Stimulated activated CD8-positive, alpha-beta memory T cell treated with anti-CD3 and anti-CD28 coated beads, Interleukin-12 subunit alpha, Interleukin-12 subunit beta, amount 100 ng/mL, for 24 hours (primary cell): ENCODE results near the gene MCRIP1.
"Not testable (repeated sequence)": the region's sequence is repeated elsewhere in the genome, so short reads cannot be mapped to it uniquely, and the experiment has no call there.

Experiments
- DNase-seq: peaks from one replicate; pipeline ENCODE4 v3.0.0-alpha.2; 2020; ENCODE audit errors: extremely low read depth

The MCRIP1 gene

DNA sequence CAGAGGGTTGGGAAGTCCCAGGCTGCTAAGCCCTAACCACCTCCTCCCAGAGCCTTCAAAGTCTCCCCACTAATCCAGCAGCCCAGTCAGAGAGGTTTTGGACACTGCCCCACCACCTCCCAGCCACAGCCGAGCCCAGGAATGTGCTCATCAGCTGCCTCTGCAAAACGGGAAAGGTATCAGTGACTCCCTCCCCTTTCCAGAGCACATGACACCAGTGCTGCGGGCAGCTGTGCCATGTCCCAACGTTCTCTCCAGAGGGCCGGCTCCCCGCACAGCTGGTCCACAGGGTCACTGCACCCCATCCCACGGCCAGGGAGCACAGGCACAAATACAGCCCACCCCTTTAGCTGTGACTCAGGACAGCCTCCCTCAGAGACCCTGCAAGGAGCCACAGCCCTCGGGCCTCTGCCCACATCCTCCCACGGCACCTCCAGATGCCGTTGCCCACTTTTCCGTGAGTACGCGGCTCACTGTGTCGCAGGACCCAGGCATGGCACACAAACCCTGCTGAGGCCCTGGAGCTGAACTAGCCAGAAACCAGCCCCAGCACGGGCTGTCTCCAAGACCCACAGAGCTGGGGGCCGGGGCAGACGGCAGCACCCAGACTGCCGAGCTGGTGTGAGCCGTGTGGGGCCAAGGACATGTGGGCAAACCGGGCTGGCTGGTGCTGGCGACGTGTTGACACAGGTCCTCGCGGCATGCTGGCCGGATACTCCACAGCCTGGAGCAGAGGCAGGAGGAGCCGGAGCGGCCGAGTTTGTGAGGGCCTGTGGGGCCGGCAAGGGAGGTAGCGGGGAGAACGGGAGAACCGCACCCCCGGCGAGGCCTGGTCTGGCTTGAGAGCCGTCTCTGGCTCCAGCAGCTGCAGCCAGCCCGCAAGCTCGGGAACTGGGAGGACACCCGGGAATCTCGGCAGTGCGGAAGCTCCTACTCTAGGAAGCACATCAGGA lies 8.0 kb upstream of the MCRIP1 start:
- no peak for DNase-seq

DNA sequence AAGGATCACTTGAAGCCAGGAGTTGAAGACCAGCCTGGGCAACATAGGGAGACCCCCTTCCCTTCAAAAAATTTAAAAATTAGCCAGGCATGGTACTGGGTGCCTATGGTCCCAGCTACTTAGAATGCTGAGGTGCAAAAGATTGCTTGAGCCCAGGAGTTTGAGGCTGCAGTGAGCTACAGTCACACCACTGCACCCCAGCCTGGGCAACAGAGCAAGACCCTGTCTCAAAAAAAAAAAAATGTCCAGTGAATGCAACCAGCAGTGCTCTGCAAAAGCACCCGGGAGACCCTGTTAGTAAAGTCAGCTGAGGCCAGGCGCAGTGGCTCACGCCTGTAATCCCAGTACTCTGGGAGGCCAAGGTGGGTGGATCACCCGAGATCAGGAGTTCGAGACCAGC lies 7.0 kb upstream of the MCRIP1 start:
- not testable (repeated sequence) for DNase-seq

DNA sequence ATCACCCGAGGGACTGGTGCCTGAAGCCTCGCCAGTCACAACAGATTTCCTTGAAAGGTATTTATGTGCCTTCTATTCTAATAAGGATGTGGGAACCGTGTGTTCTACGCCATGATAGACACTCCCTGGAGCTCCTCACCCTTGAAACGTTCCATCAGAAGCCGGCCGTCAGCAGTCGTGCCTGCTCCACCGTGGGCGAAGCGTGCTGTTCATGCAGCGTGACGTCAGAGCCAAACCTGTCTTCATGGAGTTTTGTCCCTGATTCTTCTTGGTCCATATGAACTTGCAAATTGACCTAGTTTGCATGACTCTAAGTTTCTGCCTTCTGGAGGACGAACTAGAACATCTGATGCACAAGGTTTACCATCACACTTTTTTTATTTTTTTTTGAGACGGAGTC lies 6.2 kb upstream of the MCRIP1 start:
- no peak for DNase-seq

DNA sequence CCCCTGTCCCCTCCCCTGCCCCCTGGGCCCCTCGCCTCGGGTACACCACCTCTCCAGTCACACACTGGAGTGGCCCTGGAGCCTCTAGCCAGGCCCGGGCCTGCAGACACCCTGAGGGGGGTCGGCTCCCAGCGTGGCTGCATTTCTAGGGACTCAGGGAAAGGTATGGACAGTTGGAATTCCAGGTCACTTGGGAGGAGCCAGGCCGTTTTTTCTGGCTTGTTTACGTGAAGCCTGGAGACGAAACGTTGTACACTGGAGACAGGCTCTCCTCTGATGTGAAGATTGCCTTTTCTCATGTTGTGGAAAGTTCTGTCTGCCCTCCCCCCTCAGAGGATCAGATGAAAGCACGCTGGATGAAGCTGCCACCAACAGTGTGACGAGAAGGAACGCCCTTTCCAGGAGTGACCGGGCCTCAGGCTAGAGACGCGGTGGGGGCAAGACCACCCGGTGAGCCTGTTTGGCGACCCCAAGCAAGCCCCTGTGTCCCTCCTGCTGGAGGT lies 5.7 kb upstream of the MCRIP1 start:
- DNase-seq = no peak

DNA sequence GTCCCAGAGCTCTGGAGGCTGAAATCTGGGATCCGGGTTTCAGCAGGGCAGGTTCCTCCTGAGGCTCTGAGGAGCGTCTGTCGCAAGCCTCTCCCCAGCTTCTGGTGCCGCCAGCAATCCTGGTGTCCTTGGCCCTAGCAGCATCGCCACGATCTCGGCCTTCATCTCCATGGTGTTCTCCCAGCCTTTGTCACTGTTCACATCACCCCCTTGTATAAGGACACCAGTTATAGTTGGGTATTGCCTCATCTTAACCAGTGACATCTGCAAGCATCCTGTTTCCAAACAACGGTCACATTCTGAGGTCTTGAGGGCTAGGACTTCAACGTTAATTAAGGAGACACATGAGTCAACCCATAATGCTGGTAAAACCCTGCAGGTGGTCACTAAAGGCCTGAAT lies 4.5 kb upstream of the MCRIP1 start:
- DNase-seq = no peak

DNA sequence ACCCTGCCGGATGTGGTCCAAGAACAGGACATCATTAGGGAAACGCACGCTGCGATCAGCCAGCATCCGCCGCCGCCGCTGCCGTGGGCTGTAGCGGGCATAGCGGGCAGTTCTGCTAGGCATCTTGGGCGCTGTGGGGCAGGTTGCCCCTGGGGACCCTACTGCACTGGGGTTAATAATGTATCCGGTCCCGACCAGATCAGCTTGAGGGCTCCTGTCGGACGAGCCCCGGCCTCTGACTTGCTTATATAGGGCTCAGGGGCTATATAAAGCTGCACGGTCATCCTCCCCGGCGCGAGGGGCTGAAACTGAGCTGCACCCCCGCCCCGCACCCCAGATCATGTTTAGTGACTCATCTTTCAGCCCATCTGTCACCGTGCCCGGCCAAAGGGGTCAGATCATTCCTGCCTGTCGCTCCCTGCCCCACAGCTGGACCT lies 1.8 kb upstream of the MCRIP1 start, which contains the start of gene PPP1R27:
Gene PPP1R27, minus strand, starts transcription at position 220 of the 437 bp plus-strand sequence. Its CDS starts 97 bp downstream, at position 123.
- DNase-seq = no peak

DNA sequence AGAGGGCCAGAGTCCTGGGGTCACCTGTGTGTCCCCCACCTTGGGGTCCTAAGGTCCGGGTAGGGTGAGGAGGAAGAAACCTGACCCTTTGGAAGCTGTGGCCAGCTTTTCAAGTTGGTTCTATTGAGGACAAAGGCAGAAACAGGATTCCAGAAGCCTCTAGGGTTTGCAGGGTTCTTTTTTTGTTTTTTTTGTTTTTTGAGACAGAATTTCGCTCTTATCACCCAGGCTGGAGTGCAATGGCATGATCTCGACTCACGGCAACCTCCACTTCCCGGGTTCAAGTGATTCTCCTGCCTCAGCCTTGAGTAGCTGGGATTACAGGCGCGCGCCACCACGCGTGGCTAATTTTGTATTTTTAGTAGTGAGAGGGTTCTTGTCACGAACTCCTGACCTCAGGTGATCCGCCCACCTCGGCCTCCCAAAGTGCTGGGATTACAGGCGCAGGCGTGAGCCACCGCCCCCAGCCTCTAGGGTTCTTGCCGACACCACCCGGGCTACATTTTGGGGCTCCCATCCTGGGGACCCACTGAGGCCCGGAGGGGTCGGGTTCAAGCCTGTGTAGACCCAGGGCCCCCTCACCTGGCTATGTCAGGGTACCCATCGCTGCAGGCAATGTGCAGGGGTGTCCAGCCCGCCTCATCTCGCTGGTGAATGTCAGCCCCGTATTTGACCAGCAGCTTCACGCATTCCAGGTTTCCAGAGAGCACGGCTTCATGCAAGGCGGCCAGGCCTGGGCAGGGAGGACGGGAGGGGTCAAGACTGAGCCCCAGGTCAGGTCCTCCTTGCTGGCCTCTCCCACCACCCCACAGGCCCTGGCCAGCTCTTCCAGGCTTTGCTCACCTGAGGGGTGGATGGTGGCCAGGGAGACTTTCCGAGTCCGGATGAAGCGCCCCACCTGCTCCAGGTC lies 1.1 kb upstream of the MCRIP1 start:
- no peak for DNase-seq

DNA sequence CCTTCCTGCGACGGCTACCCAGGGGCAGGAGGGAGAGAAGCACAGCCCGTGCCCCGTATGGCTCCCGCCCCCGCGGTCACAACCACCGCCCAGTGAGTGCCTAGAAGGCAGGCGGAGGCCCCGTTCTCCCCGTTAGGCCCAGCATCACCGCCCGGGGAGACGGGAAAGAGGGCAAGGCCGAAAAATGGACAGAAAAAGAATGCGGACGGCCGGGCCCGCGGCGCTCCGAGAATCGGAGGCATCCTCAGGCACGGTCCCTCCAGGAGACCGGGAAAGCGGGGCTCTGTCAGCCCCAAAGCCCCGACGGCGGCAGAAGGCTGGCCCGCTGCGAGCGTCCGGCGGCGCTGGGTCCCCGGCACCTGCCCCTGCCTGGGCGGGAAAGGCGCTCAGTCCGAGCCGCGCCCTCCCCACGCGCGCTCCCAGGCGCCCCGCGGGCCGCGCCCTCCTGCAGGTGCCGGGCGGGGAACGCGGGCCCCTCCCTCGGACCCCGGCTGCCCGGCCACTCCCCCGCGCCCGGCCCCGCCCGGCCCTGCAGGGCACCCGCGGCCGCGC lies 407 bp downstream of the MCRIP1 start:
- DNase-seq = no peak

DNA sequence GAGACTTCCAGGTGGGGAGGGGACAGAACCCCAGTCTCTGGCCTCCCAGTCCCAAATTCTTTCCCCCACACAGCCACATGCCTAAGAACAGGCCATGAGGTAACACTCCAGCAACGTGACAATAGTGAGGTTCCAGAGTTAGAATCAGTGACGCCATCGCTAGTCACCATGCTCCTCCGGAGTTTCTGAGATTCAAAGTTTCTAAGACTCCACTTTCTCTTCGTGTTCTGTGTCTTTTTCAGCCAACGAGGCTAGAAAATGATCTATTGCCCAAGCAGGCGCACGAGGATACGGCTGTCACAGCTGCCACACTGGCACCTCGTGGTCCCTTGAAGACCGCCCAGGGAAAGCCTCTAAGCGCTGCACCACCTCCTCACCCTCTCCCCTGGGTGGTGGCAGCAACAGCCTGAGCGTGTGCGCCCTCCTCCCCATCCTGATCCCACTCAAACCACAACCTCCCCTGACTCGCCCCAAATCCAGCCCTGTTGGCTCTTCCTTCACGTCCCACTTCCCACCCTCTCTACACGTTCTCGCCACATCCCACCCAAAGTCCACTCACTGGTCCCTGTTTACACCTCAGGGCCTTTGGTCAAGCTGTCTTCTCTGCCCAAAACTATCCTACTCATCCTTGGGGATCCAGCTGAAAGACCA lies 1.0 kb downstream of the MCRIP1 start:
- no peak for DNase-seq

DNA sequence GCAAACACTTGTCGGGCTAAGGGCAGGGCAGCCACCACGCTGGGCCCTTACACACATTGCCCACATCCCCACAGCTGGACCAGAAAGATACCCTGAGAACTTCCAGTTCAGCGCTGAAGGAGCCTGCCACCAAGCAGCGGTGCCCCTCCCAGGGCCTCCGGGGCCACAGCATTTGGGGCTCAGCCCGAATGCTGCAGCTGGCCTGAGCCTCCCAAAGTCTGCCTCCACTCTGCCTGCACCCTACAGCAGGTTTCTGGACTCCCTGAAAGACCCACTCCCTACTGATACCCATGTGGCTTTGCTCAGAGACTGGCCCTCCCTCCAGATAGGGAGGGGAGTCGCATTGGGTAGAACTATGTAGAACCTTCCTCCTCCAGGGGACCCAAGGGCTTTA lies 1.5 kb downstream of the MCRIP1 start:
- no peak for DNase-seq

DNA sequence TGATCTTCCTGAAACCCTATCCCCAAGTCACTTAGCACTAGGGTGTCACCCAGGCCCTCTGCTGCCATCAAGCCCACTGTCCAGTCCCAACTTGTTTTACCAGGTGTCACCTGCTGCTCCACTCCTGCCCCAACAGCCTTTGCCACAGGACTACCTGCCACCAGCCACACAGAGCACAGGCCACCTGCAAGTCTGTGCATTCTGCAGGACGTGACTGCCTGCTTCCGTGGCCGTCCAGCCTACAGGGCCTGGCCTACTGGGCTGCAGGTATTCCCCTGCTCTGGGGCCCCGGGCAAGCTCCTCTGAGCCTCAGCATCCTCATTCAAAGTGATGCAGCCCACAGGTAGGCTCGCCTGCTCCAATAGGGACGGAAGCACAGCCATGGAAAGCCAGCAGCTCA lies 3.2 kb downstream of the MCRIP1 start:
- DNase-seq = no peak

DNA sequence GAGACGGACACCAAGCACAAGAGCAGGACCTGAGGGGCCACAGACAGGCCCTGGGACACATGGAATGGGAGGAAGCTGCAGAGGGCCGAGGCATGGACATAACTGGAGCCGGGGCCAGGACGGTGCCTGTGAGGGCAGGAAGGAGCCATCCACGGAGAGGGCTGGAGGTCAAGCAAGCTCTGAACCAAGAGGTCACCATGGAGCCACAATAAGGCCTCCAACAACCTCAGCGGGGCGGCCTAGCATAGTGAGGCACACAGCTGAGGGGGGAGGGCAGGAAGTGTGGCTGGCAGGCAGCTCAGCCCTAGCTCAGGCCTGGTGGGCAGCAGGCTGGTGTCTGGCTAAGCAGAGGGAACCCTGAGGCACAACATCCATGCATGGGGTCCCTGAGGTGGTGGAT lies 4.4 kb downstream of the MCRIP1 start:
- DNase-seq = no peak

DNA sequence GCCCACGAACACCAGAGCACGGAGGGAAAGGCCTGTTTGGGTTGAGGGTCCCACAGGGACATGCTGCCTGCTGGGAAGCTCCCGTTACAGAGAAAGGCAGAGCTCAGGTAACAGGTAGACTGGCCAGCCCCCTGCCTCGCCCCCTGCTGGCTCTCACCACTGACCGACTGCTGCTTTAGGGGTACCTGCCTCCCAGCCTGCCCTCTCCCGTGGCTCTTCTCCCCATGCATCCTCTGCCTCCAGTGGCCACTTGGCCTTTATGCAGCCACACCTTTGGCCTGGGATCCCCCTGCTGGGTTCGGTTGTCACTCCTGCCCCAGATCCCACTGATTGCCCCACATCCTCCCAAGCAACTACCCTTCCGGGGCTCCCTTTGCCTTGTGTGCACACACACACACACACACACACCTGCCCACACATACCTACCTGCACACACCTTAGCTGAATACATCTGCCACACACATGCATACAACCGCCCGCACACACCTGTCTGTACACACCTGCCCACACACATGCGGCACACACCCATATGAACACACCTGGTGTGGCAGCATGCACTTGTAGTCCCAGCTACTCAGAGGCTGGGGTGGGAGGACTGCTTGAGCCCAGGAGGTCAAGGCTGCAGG lies 7.1 kb downstream of the MCRIP1 start:
- DNase-seq = no peak

DNA sequence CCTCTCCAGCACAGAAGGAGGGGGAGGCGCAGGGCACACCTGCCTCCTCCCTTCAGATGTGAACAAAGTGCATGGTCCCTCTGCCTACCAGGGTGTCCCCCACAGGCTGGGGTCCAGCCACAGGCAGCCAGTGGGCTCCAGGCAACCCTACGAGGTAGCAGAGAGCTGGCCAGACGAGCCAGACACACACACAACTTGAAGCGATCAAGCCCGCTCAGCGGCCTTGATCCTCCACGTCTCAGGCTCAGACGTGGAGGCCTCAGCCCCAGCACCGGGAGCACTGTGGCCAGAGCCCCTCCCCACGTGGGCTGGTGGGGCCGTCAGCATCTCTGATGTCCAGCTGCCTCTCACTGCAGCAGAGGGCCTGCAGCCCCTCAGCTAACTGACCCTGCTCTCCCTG lies 8.5 kb downstream of the MCRIP1 start:
- no peak for DNase-seq

DNA sequence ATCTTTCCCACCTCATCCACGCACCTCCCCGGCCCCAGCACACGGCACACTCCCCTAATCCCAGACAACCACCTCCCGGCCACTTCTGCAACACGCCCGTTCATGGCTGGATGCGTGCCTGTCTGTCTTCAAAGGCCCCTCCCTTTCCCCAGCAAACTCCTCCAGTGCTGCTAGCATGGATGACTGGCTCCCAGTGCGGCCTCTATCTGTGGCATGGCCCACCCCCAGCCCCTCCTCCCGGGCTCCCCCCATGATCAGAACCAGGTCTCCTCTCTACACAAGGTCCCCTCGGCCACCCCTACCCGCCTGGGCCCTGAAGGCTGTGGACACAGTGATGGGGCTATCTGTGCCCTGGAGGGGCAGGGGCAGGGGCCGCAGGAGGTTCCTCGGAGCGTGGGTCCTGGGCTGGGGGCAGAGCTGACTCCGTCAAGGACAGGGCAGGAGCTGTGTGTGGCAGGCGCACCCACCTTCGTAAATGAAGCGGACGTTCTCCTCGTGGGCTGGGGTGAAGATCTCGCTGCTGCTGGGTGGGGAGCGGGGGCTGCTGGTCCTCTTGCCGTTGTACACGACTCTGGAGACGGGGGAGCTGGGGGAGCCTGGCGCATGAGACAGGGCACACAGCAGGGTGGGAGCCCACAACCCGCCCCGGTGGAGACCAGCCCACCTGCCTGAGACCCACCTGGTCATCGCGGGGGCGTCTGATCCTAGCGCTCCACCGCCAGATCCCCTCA lies 9.1 kb downstream of the MCRIP1 start:
- no peak for DNase-seq

DNA sequence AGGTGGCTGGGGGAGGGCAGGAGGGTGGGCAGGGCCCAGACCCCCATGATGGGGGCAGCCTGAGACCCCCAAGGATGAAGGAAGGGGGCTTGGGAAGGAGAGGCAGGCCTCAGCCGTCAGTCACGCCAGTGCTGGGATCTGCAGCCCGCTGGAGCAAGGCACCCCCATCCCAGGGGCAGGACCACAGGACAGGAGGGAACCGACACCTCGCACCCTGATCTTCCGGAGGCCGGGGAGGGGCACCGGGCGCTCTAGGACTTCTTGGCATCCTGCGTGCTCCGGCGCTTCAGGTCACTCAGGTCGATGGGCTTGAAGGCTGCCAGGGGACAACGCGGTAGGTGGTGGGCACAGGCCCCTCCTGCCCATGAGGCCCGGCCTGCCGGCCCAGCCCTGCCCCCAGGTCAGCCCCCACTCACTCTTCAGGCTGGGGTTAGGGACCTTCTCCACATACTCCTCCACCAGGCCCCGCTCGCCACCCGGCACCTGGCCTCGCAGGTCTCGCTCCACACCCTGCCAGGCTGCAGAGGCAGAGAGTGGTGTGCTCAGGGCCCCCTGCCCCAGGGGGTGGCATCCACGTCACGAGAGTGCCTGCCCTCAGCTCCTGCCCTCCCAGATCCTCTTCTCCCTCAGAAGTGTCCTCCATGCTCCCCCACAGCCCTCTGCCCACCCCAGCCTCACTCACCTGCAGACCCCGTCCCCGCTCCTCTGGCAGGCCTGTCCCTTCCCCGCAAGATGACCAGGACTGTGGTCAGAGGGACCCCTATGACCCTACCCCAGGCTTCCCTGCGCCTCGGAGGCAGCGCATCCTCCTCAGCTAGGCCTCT lies 9.9 kb downstream of the MCRIP1 start:
- DNase-seq = no peak

DNA sequence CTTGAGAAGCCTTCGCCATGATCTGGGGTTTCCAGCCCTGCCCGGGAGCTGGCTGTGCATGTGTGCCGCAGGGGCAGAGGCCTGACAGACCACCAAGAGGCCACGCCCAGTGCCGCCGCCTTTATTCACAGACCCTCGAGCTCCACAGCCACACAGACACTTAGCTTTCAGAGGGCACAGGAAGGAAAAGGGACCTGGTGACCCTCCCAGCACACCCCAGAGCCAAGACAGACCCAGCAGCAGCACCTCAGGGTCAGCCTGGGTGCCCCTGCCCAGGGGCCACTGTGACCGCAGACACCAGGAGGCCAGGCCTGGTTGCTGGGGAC lies 10.8 kb downstream of the MCRIP1 start:
- no peak for DNase-seq

DNA sequence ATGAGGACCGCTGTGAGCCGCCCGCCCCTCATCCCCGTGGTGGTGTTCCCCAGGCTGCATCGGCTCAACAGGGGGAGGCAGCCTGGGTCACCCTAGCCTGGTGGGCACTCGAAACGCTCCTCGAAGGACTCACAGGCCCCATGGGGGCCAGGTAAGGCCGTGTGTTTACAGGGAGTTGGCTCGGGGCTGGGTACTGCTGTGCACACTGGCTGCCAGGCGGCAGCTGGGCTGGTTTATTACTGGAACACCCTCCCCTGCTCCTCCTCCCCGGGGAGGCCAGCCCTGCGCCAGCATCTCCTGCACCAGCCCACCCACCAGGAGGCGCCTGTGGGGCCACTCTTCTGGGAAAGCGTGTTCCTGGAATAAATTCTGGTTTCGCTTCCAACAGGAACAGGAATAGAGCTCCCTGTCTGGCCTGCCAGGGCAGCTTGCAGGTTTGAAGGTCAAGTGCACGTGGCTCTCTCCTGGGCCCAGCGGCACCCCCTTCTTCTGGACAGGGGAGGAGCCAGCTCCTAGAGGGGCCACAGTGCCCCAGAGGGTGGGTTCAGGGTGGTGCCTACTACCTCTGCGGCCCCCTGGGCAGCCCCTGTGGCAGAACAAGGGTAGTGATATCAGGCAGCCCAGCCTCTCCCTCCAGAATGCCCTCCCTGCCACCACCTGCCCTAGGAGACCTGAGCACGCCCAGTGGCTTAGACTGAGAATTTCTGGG lies 11.3 kb downstream of the MCRIP1 start:
- DNase-seq = no peak

DNA sequence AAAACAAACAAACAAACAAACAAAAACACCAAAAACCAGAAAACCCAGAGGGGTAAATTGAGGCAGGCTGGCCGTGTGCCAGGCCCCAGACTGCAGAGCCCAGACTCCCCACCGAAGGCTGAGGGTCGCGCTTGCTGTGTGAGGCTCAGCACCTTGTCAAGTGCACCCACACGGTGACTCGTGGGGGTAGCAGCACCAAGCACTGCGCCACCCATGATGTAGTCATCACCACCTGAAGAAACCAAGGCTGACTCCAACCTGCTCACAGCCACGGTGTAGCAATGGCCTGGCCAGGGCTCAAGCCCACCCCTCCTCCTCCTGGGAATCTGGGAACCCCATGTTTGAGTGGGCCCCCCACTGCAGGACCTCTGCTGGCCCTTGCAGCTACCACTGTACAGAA lies 11.9 kb downstream of the MCRIP1 start:
- DNase-seq = no peak
